Panc1 (cell line): ENCODE data around the gene TP53RK.

Experiments used
- CTCF ChIP-seq: fragments of 450-650 bp; IDR thresholded peaks from 2 replicates; pipeline ENCODE4 v1.5.1; 2017; ENCODE audit warnings: mild to moderate bottlenecking
- POLR2AphosphoS5 ChIP-seq: IDR thresholded peaks from 2 replicates; pipeline ENCODE4 v1.6.1; 2012; ENCODE audit warnings: mild to moderate bottlenecking, low read depth, low read length, moderate library complexity
- REST ChIP-seq, 2 experiments: IDR thresholded peaks; 2 replicates each; pipeline ENCODE4 v1.6.1; 2011 to 2012; ENCODE audit warnings: low read depth in 2 of 2, control low read depth in 1 of 2, low read length in 1 of 2, mild to moderate bottlenecking in 1 of 2, moderate library complexity in 1 of 2; ENCODE audit not compliant: insufficient read depth in 1 of 2

GRCh38 chr20:46683668-46683938 is 5.6 kb downstream of the TP53RK start:
- TF ChIP-seq POLR2AphosphoS5 (no peak), CTCF (no peak), REST (IDR thresholded peaks at IDR 0.05; ENCODE audit: insufficient read depth in 1 of 2, low read depth in 2 of 2, low read length in 1 of 2) (no peak)
